PC-9 (cell line): ENCODE measurements around the gene CDHR2. TPM values are rescaled to one million over a fixed set of nuclear protein-coding genes. Genes with fewer than 3 reads are reported as not detected.

Source experiments
- BruUV-seq: library from RNA; stranded (reverse); fragments of 400-500 nt; replicated peaks from 2 replicates; lab custom pipeline; 2021; lab: Mats Ljungman, UMichigan
- CTCF ChIA-PET: fragments of 300-600 bp; sonication (Branson Sonifier 250); formaldehyde crosslinking; loops from one replicate; lab custom pipeline; 2022; ENCODE audit warnings: antibody characterized with exemption; lab: Charles Lee
- POLR2A ChIA-PET: fragments of 300-600 bp; sonication (Branson Sonifier 250); formaldehyde crosslinking; loops from one replicate; lab custom pipeline; 2022; ENCODE audit warnings: antibody characterized with exemption; ENCODE audit not compliant: unreplicated experiment; lab: Charles Lee
- DNase-seq, 2 experiments: peaks; one replicate each; pipeline versions ENCODE4 v3.0.0 to v3.0.0-alpha.2; 2015 to 2022; ENCODE audit warnings: mixed read lengths in 1 of 2
- H2AFZ ChIP-seq: fragments of 200-600 bp; sonication (generic); 2 replicates; pipeline ENCODE4 v1.8.1; 2017; ENCODE audit warnings: antibody characterized with exemption
- H3F3A ChIP-seq: fragments of 200-600 bp; sonication (generic); 2 replicates; pipeline ENCODE4 v1.8.1; 2017; ENCODE audit warnings: antibody characterized with exemption, mild to moderate bottlenecking, low read depth; ENCODE audit not compliant: insufficient read depth
- H3K27ac ChIP-seq: fragments of 200-600 bp; sonication (generic); 2 replicates; pipeline ENCODE4 v1.6.1; 2016; ENCODE audit warnings: mixed run types
- H3K27me3 ChIP-seq: fragments of 200-600 bp; sonication (generic); 2 replicates; pipeline ENCODE4 v1.6.1; 2016; ENCODE audit warnings: low read depth, mixed run types; ENCODE audit not compliant: insufficient read depth
- H3K36me3 ChIP-seq: fragments of 200-600 bp; sonication (generic); 2 replicates; pipeline ENCODE4 v1.6.1; 2016; ENCODE audit warnings: low read depth, mixed run types
- H3K4me1 ChIP-seq: fragments of 200-600 bp; sonication (generic); replicated peaks from 2 replicates; pipeline ENCODE4 v1.6.1; 2016; ENCODE audit warnings: mixed run types; ENCODE audit not compliant: insufficient read depth
- H3K4me2 ChIP-seq: fragments of 200-600 bp; sonication (generic); 2 replicates; pipeline ENCODE4 v1.6.1; 2017; ENCODE audit warnings: mixed run types
- H3K4me3 ChIP-seq: fragments of 200-600 bp; sonication (generic); 2 replicates; pipeline ENCODE4 v1.6.1; 2016; ENCODE audit warnings: mixed run types
- H3K79me2 ChIP-seq: fragments of 200-600 bp; sonication (generic); 2 replicates; pipeline ENCODE4 v1.6.1; 2017; ENCODE audit warnings: low read depth, mixed run types
- H3K9me2 ChIP-seq: fragments of 200-600 bp; sonication (generic); 2 replicates; pipeline ENCODE4 v1.8.1; 2017; ENCODE audit warnings: mild to moderate bottlenecking; ENCODE audit not compliant: insufficient read depth
- H3K9me3 ChIP-seq: fragments of 200-600 bp; sonication (generic); 2 replicates; pipeline ENCODE4 v1.8.1; 2016; ENCODE audit warnings: low read depth; ENCODE audit not compliant: insufficient read depth
- H4K20me1 ChIP-seq: fragments of 200-600 bp; sonication (generic); 2 replicates; pipeline ENCODE4 v1.8.1; 2017; ENCODE audit not compliant: insufficient read depth
- CTCF ChIP-seq: fragments of 200-600 bp; sonication (generic); conservative IDR thresholded peaks from 2 replicates; pipeline ENCODE4 v1.6.1; 2017; ENCODE audit warnings: mixed run types, antibody characterized with exemption, mild to moderate bottlenecking, moderate library complexity
- EZH2 ChIP-seq: fragments of 200-600 bp; sonication (generic); IDR thresholded peaks from 2 replicates; pipeline ENCODE4 v1.8.0; 2017; ENCODE audit warnings: antibody characterized with exemption, low read depth
- intact Hi-C: fragments of 100-400 bp; cut with micrococcal nuclease; formaldehyde crosslinking; loops from one replicate; pipeline ENCODE4 v1.10.0; 2022; ENCODE audit not compliant: unreplicated experiment
- total RNA-seq: library from RNA; stranded (reverse); gene quantifications from 2 replicates; pipeline ENCODE4 v1.2.3, GENCODE V29; 2021

The CDHR2 gene
- total RNA-seq, 1 experiment from 2014 or later = not detected

- peaks cover 19% of the 10 kb centered on the region for H3K4me1 ChIP-seq
- TF ChIP-seq CTCF = no peak
- no peak for TF ChIP-seq EZH2
These were observed 12.8 kb upstream of the CDHR2 start for GRCh38 chr5:176536132-176536901.

GRCh38 chr5:176536902-176537553 lies 12.1 kb upstream of the CDHR2 start, which contains the start of gene RNF44:
RNF44 (minus strand) TSS chr5:176537402; CDS start chr5:176532472, 4,930 bp downstream.
- Histone ChIP-seq H3K79me2 (peaks cover 45% of the 10 kb centered on the region), H3K27ac (peak within 1 kb of the TSS; percentile 79), H3K4me1 (peaks cover 26% of the 10 kb centered on the region), H3K4me3 (peak within 1 kb of the TSS; percentile 99), H2AFZ (peak within 1 kb of the TSS; percentile 99), H3K36me3 (no peaks in the 10 kb centered on the region), H3K9me3 (no peaks in the 10 kb centered on the region), H3F3A (peaks cover 27% of the 10 kb centered on the region), H4K20me1 (peaks cover 32% of the 10 kb centered on the region), H3K9me2 (no peaks in the 10 kb centered on the region), H3K4me2 (peak within 1 kb of the TSS; percentile 91), H3K27me3 (no peaks in the 10 kb centered on the region)
- no TSS peak for BruUV-seq
- POLR2A ChIA-PET = interaction anchor here (0.6 to 1.1 kb wide), 7 partner anchors 12 to 993 kb away, joined by 3 to 16 read pairs (median 4); partner anchors contain the start of gene CDHR2
- TF ChIP-seq CTCF (no peak), EZH2 (no peak)
- CTCF ChIA-PET = interaction anchor here (0.5 to 1.2 kb wide), 7 partner anchors 22 to 833 kb away, joined by 3 to 8 read pairs (median 3); no protein-coding TSS in a partner anchor
- intact Hi-C loops = loop anchor here (1.0 to 10.0 kb wide), 6 partner anchors 90 to 468 kb away; partner anchors contain the start of genes CLTB, HIGD2A, NOP16 and TSPAN17
- DNase-seq = peak; percentile 89 to 99

More at GRCh38 chr5:176536132-176536901, 12.8 kb upstream of the CDHR2 start:
- H3K9me2 ChIP-seq = no peaks in the 10 kb centered on the region
- H2AFZ ChIP-seq = peak overlapping the region; percentile 72
- H3K36me3 ChIP-seq = 0 out of 2 replicates have a peak, but pooled peaks cover under 1% of the 10 kb centered on the region
- TSS peak; percentile 34 for BruUV-seq
- DNase-seq = peak; percentile 63 to 74
- POLR2A ChIA-PET = interaction anchor here (0.5 to 0.6 kb wide), 3 partner anchors 38 to 147 kb away, joined by 3 to 11 read pairs (median 3); no protein-coding TSS in a partner anchor
- intact Hi-C loops = loop anchor here (5.0 to 10.0 kb wide), 2 partner anchors 286 to 468 kb away; partner anchors contain the start of gene UIMC1
- peaks cover 21% of the 10 kb centered on the region for H3F3A ChIP-seq
- peaks cover 32% of the 10 kb centered on the region for H4K20me1 ChIP-seq
- H3K27me3 ChIP-seq = no peaks in the 10 kb centered on the region
- peak overlapping the region; percentile 89 for H3K4me2 ChIP-seq
- CTCF ChIA-PET = interaction anchor here (0.8 to 1.2 kb wide), 4 partner anchors 23 to 834 kb away, joined by 3 to 8 read pairs (median 7); no protein-coding TSS in a partner anchor
- H3K9me3 ChIP-seq = no peaks in the 10 kb centered on the region
- peak overlapping the region; percentile 79 for H3K27ac ChIP-seq
- H3K4me3 ChIP-seq = peak overlapping the region; percentile 99
- H3K79me2 ChIP-seq = peaks cover 49% of the 10 kb centered on the region
